Uterus (tissue), 4 donors: ENCODE data around the gene DOC2A. TPM values are rescaled to one million over a fixed set of nuclear protein-coding genes. Genes with fewer than 3 reads are reported as not detected.

Experiments
- DNase-seq, 2 donors: peaks; one replicate each; pipeline ENCODE4 v3.0.0-alpha.2; 2019 to 2020
- H3K27ac ChIP-seq, 2 donors: fragments of 200-600 bp; sonication (generic); 1 replicate in 1 of 2; 2 replicates in 1 of 2; pipeline ENCODE4 v1.5.1; 2016 to 2018
- H3K27me3 ChIP-seq, 2 donors: fragments of 200-600 bp; sonication (generic); one replicate each; pipeline ENCODE4 v1.5.1; 2018 to 2019; ENCODE audit warnings: control low read depth in 1 of 2
- H3K36me3 ChIP-seq, 2 donors: fragments of 200-600 bp; sonication (generic); one replicate each; pipeline ENCODE4 v1.5.1; 2019; ENCODE audit warnings: control low read depth in 1 of 2
- H3K4me1 ChIP-seq, 2 donors: fragments of 200-600 bp; sonication (generic); one replicate each; pipeline ENCODE4 v1.5.1; 2018 to 2019; ENCODE audit warnings: control low read depth in 1 of 2
- H3K4me3 ChIP-seq, 2 donors: fragments of 200-600 bp; sonication (generic); 1 replicate in 1 of 2; 2 replicates in 1 of 2; pipeline ENCODE4 v1.5.1; 2018 to 2019; ENCODE audit warnings: mild to moderate bottlenecking in 1 of 2
- H3K9me3 ChIP-seq, 2 donors: fragments of 200-600 bp; sonication (generic); one replicate each; pipeline ENCODE4 v1.5.1; 2019; ENCODE audit warnings: control low read depth in 1 of 2
- POLR2A ChIP-seq, 2 donors: fragments of 450-650 bp; IDR thresholded peaks; one replicate each; pipeline ENCODE4 v1.6.1; 2016; ENCODE audit warnings: antibody characterized with exemption in 2 of 2, mild to moderate bottlenecking in 1 of 2, moderate library complexity in 1 of 2
- intact Hi-C: fragments of 100-400 bp; cut with DNase I; formaldehyde crosslinking; loops from one replicate; pipeline ENCODE4 v1.15.1; 2023; ENCODE audit warnings: low total_unique reads
- total RNA-seq, 4 donors: library from RNA; depleted of rRNA in 3 of 4; stranded (reverse); fragments of >200 nt in 3 of 4; gene quantifications; one replicate each; pipeline versions ENCODE4 v1.1.0 to v1.2.4, GENCODE V29; 2014 to 2023
- TF ChIP-seq, protein P1 (sequence below), 4 experiments: fragments of 200-600 bp in 2 of 4; fragments of 450-650 bp in 2 of 4; sonication (generic) in 2 of 4; IDR thresholded peaks; one replicate each; pipeline ENCODE4 v1.5.1; 2016 to 2019; ENCODE audit warnings: antibody characterized with exemption in 4 of 4, mild to moderate bottlenecking in 2 of 4, moderate library complexity in 1 of 4
- donor health status: DM: yes; HTN: yes; CAD: no.

DOC2A gene
- total RNA-seq, 4 donors from 2014 or later = 1.0 to 2.6 (median 1.8) TPM; not detected in 1

DNA sequence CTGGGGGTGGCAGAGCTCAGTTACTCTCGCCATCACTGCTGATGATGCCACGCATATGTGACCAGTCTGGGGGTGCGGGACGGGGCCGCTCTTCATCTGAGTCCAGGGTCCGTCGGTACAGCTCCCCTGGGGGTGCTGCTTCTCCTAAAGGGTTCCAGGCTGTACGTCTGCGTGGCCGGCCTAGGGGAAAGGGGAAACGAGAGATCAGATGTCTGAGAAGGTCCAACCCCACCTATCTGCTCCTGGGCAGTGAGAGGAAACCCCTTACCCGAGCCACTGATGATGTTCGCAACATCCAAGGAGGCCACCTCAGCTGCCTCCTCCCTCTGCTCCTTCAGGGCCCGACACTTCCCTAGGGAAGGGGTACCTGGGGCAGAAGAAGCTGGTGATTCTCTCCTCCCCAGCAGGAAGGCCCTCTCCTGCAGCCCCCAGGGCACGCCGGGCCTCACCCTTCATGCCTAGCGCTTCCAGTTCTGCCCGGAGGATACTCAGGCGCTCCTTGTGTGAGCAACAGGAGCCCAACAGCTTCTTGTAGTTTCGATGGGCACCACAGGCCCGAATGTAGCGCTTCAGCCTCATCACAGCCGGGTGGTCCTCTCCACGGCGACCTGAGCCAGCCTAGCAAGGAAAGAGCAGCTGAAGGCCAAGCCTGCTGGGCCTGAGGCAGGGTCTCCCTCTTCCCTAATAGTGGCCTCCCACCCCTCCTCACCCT lies 17.5 kb downstream of the DOC2A start:
- Histone ChIP-seq H3K4me3 (no peak overlapping the region), H3K4me1 (peaks cover 0 to 8% of the 10 kb centered on the region in 2 donors), H3K9me3 (no peaks in the 10 kb centered on the region), H3K27ac (no peak overlapping the region), H3K27me3 (no peaks in the 10 kb centered on the region), H3K36me3 (no peaks in the 10 kb centered on the region)
- intact Hi-C loops = no loop called here
- TF ChIP-seq POLR2A (IDR thresholded peaks at IDR 0.05) = no peak
- TF ChIP-seq, protein P1, sequence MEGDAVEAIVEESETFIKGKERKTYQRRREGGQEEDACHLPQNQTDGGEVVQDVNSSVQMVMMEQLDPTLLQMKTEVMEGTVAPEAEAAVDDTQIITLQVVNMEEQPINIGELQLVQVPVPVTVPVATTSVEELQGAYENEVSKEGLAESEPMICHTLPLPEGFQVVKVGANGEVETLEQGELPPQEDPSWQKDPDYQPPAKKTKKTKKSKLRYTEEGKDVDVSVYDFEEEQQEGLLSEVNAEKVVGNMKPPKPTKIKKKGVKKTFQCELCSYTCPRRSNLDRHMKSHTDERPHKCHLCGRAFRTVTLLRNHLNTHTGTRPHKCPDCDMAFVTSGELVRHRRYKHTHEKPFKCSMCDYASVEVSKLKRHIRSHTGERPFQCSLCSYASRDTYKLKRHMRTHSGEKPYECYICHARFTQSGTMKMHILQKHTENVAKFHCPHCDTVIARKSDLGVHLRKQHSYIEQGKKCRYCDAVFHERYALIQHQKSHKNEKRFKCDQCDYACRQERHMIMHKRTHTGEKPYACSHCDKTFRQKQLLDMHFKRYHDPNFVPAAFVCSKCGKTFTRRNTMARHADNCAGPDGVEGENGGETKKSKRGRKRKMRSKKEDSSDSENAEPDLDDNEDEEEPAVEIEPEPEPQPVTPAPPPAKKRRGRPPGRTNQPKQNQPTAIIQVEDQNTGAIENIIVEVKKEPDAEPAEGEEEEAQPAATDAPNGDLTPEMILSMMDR (IDR thresholded peaks at IDR 0.05) = no peak
- DNase-seq = no peak

DNA sequence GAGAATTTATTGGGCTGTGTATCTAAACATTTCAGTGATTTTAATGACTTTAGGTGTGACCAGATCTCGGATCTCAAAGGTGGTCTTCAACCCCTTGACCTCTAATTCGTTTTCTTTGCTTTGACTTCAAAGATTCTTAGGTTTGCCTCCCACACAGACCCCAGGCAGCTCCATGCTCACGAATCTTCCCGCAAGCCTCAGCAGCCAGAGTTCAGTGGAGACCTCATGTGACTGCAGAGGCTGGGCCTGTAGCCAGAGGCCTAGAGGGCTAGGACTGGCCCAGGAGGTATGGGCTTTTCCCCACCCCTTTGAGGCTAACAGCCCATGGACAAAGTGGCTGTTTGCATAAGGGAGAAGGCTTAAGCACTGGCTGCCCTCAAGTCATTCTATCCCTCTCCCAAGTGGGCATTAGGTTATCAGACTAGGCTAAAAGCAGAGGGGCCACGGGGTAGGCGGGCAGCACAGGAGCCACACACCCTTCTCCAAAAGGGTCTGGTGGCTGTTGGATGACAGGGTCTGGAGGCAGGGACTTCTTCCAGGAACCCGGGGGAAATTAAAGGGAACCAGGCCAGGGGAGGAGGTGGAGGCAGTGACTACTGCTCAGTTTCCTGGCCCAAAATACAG lies 18.4 kb downstream of the DOC2A start:
- Histone ChIP-seq H3K9me3 (no peaks in the 10 kb centered on the region), H3K27ac (no peak overlapping the region), H3K4me1 (peaks cover 0 to 8% of the 10 kb centered on the region in 2 donors), H3K4me3 (no peak overlapping the region), H3K36me3 (no peaks in the 10 kb centered on the region), H3K27me3 (no peaks in the 10 kb centered on the region)
- no peak for DNase-seq
- intact Hi-C loops = no loop called here
- TF ChIP-seq, protein P1 (IDR thresholded peaks at IDR 0.05) = no peak
- no peak for TF ChIP-seq POLR2A (IDR thresholded peaks at IDR 0.05)

DNA sequence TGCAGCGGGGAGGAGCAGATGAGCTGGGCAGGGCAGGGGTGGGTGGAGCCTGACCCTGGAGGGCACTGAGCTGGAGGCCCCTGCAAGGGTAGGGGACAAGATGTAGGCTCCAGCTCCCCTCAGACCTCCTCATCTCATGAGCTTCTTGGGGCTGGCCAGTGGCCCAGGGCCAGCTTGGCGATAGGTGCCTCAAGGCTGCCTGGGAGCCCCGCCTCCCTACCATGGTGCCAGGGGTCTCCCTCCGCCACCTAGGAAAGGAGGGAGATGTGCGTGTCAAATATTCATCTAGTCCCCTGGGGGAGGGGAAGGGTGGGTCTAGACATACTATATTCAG lies 19.3 kb downstream of the DOC2A start:
- intact Hi-C loops = no loop called here
- TF ChIP-seq POLR2A (IDR thresholded peaks at IDR 0.05) = no peak
- TF ChIP-seq, protein P1 (IDR thresholded peaks at IDR 0.05) = no peak
- Histone ChIP-seq H3K4me3 (no peak overlapping the region), H3K9me3 (no peaks in the 10 kb centered on the region), H3K4me1 (peaks cover 0 to 8% of the 10 kb centered on the region in 2 donors), H3K27ac (no peak overlapping the region), H3K27me3 (no peaks in the 10 kb centered on the region), H3K36me3 (no peaks in the 10 kb centered on the region)
- no peak for DNase-seq

DNA sequence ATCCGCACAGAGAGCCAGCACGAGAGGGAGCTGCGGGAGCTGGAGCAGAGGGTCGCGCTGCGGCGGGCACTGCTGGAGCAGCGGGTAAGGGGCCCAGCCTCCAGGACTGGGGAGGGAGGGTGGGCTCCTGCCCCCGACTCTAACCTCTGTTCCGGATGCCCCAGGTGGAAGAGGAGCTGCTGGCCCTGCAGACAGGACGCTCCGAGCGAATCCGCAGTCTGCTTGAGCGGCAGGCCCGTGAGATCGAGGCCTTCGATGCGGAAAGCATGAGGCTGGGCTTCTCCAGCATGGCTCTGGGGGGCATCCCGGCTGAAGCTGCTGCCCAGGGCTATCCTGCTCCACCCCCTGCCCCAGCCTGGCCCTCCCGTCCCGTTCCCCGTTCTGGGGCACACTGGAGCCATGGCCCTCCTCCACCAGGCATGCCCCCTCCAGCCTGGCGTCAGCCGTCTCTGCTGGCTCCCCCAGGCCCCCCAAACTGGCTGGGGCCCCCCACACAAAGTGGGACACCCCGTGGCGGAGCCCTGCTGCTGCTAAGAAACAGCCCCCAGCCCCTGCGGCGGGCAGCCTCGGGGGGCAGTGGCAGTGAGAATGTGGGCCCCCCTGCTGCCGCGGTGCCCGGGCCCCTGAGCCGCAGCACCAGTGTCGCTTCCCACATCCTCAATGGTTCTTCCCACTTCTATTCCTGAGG lies 19.8 kb downstream of the DOC2A start:
- TF ChIP-seq, protein P1 (IDR thresholded peaks at IDR 0.05) = no peak
- TF ChIP-seq POLR2A (IDR thresholded peaks at IDR 0.05) = no peak
- DNase-seq = no peak

DNA sequence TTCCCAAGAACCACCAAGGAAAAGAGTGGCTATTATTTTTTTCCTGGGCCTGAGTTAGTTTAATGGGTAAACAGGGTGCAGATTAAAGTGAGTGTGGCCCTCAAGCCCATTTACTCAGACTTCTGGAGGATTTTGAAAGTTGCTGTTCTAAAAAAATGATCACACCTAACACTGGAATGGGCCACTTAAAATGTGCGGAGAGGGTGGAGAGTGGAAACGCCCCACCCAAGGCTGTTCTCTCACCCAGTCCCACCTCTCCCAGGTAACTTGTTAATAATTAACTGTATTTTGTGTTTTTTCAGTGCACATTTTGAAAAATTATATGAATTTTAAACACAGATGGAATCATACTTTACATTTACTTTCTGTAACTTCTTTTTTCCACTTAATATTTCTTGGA lies 20.8 kb downstream of the DOC2A start:
- Histone ChIP-seq H3K4me1 (peaks cover 0 to 8% of the 10 kb centered on the region in 2 donors), H3K4me3 (no peak overlapping the region), H3K27ac (no peak overlapping the region), H3K27me3 (no peaks in the 10 kb centered on the region), H3K9me3 (no peaks in the 10 kb centered on the region), H3K36me3 (no peaks in the 10 kb centered on the region)
- DNase-seq = no peak
- intact Hi-C loops = no loop called here
- TF ChIP-seq, protein P1 (IDR thresholded peaks at IDR 0.05) = no peak
- no peak for TF ChIP-seq POLR2A (IDR thresholded peaks at IDR 0.05)

More for the DNA sequence above, 19.8 kb downstream of the DOC2A start:
- Histone ChIP-seq H3K4me3 (no peak overlapping the region), H3K27me3 (no peaks in the 10 kb centered on the region), H3K36me3 (no peaks in the 10 kb centered on the region), H3K4me1 (peaks cover 0 to 8% of the 10 kb centered on the region in 2 donors), H3K27ac (no peak overlapping the region), H3K9me3 (no peaks in the 10 kb centered on the region)
- intact Hi-C loops = no loop called here
